NB4 (cell line): ENCODE measurements around the gene SLC30A2.

ENCODE experiments used
- MYC ChIP-seq: IDR thresholded peaks from 2 replicates; pipeline ENCODE4 v1.6.1; 2011; ENCODE audit warnings: low read depth, low read length
- POLR2A ChIP-seq: IDR thresholded peaks from 2 replicates; pipeline ENCODE4 v1.6.1; 2011; ENCODE audit warnings: mild to moderate bottlenecking; ENCODE audit not compliant: insufficient read length; ENCODE audit errors: extremely low read depth
- TF ChIP-seq, protein P1 (sequence below): IDR thresholded peaks from one replicate; pipeline ENCODE4 v1.5.1; 2012; ENCODE audit warnings: low read depth, low read length

DNA sequence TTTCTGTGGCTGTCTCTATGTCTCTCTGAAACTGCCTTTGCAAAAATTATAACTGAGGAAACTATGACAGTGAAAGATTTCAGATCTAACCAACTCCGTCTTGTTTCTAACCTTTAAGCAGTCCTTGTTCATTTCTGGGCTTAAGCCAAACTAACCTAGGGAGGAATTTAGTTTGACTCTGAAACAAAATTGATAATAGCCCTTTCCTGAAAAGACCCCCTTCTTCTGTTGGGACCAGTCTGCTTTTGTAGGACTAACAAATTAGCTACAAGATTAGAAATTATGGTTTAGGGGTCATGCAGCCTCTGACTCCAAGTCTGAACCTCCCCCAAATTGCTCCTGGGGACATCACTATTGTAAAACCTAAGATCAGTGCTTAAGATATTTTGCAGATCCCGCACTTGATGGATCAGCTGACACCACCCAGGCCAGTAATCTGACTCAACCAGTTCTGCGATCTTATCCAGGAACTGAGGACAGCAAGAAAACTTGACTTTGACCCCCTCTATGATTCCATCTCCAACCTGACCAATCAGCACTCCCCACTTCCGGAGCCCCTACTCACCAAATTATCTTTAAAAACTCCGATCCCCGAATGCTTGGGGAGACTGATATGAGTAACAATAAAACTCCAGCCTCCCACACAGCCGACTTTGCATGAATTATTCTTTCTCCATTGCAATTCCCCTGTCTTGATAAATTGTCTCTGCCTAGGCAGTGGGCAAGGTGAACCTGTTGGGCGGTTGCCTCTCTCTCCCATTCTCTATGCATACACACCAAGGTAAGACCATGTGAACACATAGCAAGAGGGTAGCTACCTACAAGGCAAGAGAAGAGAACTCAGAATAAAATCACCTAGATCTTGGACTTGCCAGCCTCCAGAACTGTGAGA lies 32.6 kb upstream of the SLC30A2 start:
- TF ChIP-seq, protein P1, sequence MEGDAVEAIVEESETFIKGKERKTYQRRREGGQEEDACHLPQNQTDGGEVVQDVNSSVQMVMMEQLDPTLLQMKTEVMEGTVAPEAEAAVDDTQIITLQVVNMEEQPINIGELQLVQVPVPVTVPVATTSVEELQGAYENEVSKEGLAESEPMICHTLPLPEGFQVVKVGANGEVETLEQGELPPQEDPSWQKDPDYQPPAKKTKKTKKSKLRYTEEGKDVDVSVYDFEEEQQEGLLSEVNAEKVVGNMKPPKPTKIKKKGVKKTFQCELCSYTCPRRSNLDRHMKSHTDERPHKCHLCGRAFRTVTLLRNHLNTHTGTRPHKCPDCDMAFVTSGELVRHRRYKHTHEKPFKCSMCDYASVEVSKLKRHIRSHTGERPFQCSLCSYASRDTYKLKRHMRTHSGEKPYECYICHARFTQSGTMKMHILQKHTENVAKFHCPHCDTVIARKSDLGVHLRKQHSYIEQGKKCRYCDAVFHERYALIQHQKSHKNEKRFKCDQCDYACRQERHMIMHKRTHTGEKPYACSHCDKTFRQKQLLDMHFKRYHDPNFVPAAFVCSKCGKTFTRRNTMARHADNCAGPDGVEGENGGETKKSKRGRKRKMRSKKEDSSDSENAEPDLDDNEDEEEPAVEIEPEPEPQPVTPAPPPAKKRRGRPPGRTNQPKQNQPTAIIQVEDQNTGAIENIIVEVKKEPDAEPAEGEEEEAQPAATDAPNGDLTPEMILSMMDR: no peak
- no peak for TF ChIP-seq POLR2A
- no peak for TF ChIP-seq MYC
